ENCODE data around the gene CTRB2.
"Not testable (repeated sequence)": the region's sequence is repeated elsewhere in the genome, so short reads cannot be mapped to it uniquely, and the experiment has no call there.

Gene CTRB2

GRCh38 chr16:75205961-75206748 is 806 bp downstream of the CTRB2 start:
- not testable (repeated sequence) for DNase-seq (ENCODE audit: low spot score)

- DNase-seq (ENCODE audit: low spot score): not testable (repeated sequence)
These were observed 1.5 kb downstream of the CTRB2 start for GRCh38 chr16:75205438-75205837.

- DNase-seq (ENCODE audit: low spot score): not testable (repeated sequence)
These were observed 2.1 kb downstream of the CTRB2 start for GRCh38 chr16:75204905-75205304.

- DNase-seq (ENCODE audit: low spot score): no peak
These were observed 2.6 kb downstream of the CTRB2 start for GRCh38 chr16:75204410-75204758.

GRCh38 chr16:75203667-75204409 is 3.1 kb downstream of the CTRB2 start:
- DNase-seq (ENCODE audit: low spot score): peak; percentile 41

GRCh38 chr16:75203096-75203495 is 3.9 kb downstream of the CTRB2 start:
- DNase-seq (ENCODE audit: low spot score): no peak

GRCh38 chr16:75202069-75202590 is 4.8 kb downstream of the CTRB2 start:
- DNase-seq (ENCODE audit: low spot score): no peak

- no peak for DNase-seq (ENCODE audit: low spot score)
These were observed 8.8 kb downstream of the CTRB2 start for GRCh38 chr16:75198135-75198600.

- no peak for DNase-seq (ENCODE audit: low spot score)
These were observed 9.3 kb downstream of the CTRB2 start for GRCh38 chr16:75197522-75198134.

- DNase-seq (ENCODE audit: low spot score): no peak
These were observed 10.1 kb downstream of the CTRB2 start for GRCh38 chr16:75196836-75197235.

- no peak for DNase-seq (ENCODE audit: low spot score)
These were observed 10.9 kb downstream of the CTRB2 start for GRCh38 chr16:75195811-75196790.

GRCh38 chr16:75193730-75194444 is 13.1 kb downstream of the CTRB2 start:
- DNase-seq (ENCODE audit: low spot score): no peak

GRCh38 chr16:75193265-75193650 is 13.7 kb downstream of the CTRB2 start:
- DNase-seq (ENCODE audit: low spot score): no peak

- no peak for DNase-seq (ENCODE audit: low spot score)
These were observed 14.2 kb downstream of the CTRB2 start for GRCh38 chr16:75192606-75193264.

- no peak for DNase-seq (ENCODE audit: low spot score)
These were observed 17.2 kb downstream of the CTRB2 start for GRCh38 chr16:75189638-75190245.

- DNase-seq (ENCODE audit: low spot score): no peak
These were observed 18.0 kb downstream of the CTRB2 start for GRCh38 chr16:75188832-75189477.

GRCh38 chr16:75181630-75182029 is 25.3 kb downstream of the CTRB2 start:
- no peak for DNase-seq (ENCODE audit: low spot score)

GRCh38 chr16:75179208-75179607 is 27.8 kb downstream of the CTRB2 start:
- no peak for DNase-seq (ENCODE audit: low spot score)

GRCh38 chr16:75176926-75177325 is 30.0 kb downstream of the CTRB2 start:
- DNase-seq (ENCODE audit: low spot score): no peak
